Raji (cell line): ENCODE results near the gene PLEKHA7.

ENCODE experiments used
- POLR2A ChIP-seq: IDR thresholded peaks from 2 replicates; pipeline ENCODE4 v1.6.1; 2011; ENCODE audit warnings: low read depth, low read length, control low read depth; ENCODE audit not compliant: insufficient read depth

Gene PLEKHA7

DNA sequence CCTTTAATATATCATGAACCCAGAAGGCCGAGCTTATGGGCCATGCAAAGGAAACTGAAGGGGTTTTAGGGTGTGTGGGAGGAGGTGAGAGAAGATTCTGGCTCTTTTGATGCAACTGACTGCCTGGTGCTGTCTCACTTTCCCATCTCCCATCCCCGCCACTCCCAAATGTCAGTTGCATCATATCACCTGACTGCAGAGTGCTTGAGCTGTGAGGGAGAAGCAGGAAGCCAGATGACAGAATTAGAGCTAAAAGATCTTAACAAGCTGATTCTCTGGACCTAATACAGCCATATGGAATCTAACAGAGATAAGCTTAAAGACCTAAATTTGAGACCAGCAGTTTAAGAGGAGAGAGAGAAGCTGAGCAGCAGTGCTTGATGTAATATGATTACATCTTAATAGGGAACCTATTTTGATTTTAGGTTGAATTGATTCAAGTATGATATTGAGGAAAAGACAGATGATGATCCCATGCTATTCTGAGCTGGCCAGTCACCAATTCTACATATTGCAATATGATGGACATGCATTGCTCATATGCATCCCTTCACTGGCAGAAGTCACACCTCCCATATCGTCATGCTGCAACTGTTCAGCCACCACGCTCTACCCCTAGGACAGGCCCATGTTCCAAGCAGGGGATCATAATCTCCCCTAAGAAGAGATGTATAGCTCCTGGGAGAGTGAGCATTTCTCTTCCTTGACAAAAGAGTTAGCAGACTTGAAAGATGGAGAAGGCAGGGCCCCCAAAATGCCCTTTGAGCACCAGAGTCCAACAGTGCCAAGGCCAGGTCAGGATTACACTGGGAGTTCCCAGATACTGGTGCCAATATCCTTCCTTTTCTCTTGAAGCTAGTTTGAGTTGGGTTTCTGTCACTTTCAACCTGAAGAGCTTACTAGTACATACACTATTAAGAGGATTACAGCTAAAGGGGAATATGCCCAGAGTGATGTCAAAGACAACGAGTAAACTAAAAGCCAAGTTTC lies 44.9 kb downstream of the PLEKHA7 start:
- no peak for TF ChIP-seq POLR2A

DNA sequence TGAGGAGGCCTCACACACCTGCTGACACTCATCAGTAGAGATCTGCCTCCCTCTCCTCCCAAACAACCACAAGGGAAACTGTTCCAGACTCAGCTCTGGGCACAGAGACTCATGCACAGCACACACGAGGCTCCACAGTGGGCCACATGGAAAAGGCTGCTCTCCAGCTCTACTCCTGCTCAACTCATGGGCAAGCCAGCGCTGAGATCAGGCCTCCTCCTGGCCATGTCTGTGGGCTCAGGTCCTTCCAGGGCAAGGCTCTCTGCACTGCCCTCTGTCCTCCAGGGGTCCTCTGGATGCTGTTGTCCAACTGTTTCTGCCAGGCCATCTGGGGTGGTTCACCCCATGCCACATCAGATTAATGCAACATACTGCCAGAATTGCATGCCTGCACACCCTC lies 46.0 kb downstream of the PLEKHA7 start:
- no peak for TF ChIP-seq POLR2A

- no peak for TF ChIP-seq POLR2A
These were observed 47.1 kb downstream of the PLEKHA7 start for GRCh38 chr11:16966930-16967671.

DNA sequence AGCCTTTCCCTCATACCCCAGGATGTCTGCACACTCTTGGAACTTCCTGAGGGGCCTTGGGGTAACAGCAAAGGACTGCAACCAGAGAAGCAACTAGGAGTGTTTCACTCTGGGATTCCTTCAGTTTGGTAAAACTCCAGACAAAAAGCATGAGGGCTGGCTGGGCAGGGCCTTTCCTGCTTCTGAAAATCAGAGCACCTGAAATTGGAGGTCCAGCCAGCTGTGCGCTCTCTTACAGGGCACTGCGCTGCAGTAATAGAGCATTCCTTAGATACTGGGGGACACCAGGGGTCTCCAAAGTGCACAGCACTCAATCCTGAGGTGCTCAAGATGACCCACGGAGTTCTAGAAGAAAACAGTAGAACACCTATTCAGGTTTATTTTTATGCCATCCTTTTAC lies 49.7 kb downstream of the PLEKHA7 start:
- TF ChIP-seq POLR2A: no peak

- no peak for TF ChIP-seq POLR2A
These were observed 50.8 kb downstream of the PLEKHA7 start for GRCh38 chr11:16963316-16963876.

GRCh38 chr11:16962146-16962545 lies 52.1 kb downstream of the PLEKHA7 start:
- no peak for TF ChIP-seq POLR2A

- no peak for TF ChIP-seq POLR2A
These were observed 54.0 kb downstream of the PLEKHA7 start for GRCh38 chr11:16960250-16960649.

DNA sequence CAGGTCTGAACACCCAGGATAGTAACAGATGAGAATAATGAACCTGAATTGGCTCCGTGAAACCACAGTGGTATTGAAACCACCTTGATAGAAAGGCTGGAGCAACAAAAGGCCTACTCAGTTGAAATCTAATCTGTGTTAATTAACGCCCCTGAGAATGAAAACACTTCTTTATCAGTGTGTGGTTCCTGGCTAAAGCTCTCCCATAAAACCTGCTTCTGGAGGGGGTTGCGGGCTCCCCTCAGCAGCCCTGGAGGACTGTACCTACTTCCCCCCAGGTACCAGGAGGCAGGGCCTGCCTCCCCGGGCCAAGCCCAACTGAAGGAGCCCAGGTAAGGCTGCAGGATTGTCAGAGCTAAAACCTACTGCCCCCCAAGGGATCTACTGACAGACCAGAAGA lies 54.6 kb downstream of the PLEKHA7 start:
- TF ChIP-seq POLR2A: no peak

DNA sequence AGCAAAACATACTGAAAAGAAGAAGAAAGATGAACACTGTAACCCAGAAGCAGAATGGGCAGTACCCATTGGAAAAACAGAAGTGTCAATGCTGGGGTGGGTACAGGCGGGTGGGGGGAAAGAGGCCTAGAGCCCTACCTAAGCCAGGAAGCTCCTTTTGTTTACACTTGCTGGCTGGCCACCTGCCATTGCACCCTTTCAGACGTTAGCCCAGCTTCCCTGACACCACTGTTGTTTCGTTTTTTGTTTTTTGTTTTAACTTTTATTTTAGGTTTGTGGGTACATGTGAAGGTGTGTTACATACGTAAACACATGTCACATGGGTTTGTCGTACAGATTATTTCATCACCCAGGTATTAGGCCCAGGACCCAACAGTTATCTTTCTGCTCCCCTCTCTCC lies 55.4 kb downstream of the PLEKHA7 start:
- no peak for TF ChIP-seq POLR2A

DNA sequence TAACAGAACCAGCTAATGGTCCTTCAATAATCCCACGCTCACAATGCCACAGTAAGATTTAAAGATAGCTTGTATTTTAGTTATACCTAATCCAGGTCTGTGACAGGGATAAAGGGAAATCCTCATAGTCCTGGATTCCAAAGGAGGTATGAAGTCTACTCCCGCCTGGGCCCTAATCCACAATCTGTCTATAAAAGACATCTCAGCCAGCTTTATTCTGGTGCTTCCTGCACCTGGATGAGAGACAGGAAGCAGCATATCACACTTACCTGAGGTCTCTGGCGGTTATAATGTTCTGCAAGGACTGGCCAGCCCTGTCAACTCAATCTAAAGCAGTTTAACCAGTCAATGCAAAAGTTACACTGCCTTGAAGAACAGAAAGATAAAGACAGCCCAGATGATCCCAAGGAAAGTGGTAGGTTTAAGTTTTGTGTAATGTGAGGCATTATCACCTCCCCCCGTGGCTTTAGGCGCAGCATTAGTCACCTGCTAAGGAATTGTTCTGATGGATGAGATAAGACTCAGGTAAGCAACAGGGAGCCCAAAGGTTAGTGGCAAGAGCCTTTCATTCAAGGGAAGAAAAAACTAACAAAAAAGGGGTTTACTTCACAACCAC lies 57.6 kb downstream of the PLEKHA7 start:
- TF ChIP-seq POLR2A: no peak

- no peak for TF ChIP-seq POLR2A
These were observed 60.6 kb downstream of the PLEKHA7 start for GRCh38 chr11:16953663-16954062.

DNA sequence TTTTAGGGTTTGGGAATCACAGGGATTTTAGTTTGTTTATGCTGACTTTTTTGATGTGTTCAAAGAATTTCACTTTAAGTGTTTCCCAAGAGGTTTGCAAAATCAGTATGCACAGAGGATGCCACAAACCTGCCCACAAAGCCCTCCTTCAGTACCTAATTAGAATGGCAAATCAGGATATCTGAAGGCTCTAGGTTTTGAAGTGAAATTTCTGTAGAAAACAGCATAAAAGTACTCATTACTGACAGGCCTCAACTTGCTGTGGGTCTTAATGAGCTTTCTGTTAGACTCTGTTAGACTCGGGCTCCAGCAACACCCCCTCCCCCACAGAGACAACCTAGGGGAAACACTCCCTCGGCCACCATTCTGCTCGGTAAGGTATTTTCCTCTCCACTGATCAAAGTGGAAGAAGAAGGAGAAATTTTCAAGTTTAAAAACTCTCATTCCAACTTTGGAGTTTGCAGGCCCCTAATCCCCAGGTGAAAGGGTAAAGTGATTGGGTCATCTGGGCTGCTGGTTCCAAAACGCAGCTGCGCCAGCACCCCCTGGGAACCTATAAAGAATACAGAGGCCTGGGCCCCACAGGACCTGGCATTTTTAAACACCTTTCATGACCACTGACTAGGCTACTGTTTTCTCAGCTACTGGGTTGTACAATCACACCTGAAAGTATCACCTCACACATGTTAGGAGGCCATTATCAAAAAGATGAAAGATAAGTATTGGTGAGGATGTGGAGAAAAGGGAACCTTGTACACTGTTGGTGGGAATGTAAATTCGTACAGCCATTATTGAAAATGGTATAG lies 67.5 kb downstream of the PLEKHA7 start:
- TF ChIP-seq POLR2A: no peak

DNA sequence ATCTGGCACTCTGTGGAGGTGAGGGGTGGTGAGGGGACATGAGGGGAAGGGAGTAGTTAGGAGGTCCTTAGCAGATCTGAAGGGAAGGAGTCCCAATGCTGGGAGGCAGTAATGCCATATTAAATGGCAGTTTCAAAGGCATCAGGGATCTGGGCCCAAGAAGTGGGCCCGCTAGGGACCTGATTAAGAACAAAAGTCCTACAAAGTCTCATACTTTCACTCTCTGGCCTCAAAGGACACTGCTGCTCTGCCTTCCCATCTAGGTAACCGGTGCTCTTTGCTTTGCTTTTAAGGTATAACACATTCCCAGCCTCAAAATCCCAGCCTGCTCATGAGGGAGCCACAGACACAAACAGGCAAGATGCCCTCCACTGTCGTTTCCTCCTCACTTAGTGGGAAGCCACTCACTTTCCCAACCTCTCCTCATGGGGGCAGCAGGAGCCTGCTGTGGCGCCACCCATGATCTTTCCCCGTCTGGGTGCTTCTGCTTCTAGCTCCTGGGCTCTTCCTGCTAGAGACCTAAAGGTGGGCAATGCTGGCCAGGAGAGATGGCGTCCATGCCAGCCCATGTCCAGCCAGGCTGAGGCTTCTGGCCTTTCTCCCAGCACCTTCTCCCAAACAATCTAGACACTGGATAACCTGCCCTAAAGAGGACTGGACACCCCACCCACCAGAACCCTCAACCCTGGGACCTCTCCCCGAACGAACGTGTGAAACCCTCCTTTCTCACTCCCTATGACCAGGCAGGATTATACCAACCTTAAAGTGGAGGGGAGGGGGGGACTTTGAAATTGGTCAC lies 68.3 kb downstream of the PLEKHA7 start:
- no peak for TF ChIP-seq POLR2A

DNA sequence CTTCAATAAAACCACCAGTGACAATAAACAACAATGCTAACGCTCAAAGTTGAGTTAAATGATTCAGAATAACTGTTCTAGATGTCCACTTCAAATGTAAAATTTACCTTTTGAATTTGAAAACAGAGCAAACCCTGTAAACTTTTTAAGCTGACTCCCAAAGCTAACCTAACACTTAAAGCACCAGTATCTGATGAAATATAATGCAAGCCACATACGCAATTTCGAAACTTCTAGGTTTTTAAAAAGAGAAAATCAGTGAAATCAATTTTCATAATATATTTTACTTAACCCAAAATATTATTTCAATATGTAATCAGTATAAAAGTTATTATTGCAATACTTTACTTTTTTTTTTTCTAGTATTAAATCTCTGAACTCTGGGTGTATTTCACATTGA lies 71.3 kb downstream of the PLEKHA7 start:
- no peak for TF ChIP-seq POLR2A
